ENCODE results near the gene JAKMIP1.

The JAKMIP1 gene

DNA sequence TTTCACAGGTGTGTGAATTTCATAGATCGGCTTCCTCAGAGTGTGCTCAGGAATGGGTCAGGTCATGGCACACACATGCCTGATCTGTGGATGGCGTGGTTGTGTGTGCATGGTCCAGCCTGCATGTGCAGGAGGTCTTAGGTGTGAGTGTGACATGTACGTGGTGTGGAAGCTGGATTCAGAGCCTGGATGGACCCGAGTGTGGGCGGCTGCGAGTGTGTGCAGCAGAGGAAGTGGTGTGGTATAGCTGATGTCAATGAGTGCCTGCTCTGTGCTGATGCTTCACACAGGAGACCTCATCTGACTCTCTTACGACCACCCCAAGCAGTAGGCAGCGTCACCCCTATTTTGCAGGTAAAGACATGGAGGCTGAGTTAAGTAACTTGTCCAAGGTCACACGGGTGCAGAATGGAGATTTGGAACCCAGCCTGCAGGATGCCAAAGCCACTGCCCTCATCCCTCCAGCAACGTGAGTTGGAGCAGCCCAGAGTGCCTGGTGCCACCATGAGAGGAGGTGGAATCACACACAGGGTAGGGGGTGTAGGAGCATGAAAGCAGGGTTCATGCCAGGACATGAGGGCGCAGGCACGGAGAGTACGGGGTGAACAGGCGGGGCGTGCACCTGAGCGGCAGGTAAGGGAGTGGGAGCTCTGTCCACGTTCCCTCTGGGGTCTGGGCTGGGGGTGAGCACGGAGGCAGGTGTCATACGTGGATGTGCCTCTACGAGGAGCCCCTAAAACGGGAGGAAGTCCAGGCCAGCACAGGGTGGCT is 157.9 kb downstream of the JAKMIP1 start:
- peaks cover 9% of the 10 kb centered on the region for H3K27me3 Mint-ChIP-seq
- no peak overlapping the region for H3K27ac Mint-ChIP-seq
- H3K36me3 Mint-ChIP-seq, result no peaks in the 10 kb centered on the region
- no peak overlapping the region for H3K4me3 Mint-ChIP-seq
- DNase-seq (ENCODE audit: low spot score in 2 of 2) (no peak), ATAC-seq (ENCODE audit: low read depth) (no peak)
- H3K4me1 Mint-ChIP-seq, result no peaks in the 10 kb centered on the region
- no peaks in the 10 kb centered on the region for H3K9me3 Mint-ChIP-seq

DNA sequence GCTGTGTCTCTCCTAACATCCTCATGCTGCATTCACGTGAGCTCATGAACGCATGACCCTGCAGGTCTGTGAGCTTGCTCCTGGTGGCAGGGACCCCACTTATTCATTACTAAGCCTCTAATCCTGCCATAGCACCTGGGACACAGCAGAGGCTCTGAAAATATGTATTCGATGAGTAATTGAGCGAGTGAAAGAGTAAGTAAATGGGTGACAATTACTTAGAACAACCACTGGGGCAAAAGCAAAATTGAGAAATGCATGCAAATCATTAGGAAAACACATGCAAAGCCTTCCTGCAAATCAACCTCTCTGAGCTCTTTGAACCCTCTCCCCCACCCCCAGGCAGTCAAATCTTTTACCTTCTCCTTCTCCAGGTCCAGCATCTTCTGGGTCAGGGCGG is 158.5 kb downstream of the JAKMIP1 start:
- Mint-ChIP-seq H3K36me3 (no peaks in the 10 kb centered on the region), H3K27me3 (peaks cover 9% of the 10 kb centered on the region), H3K4me1 (no peaks in the 10 kb centered on the region), H3K4me3 (no peak overlapping the region), H3K9me3 (no peaks in the 10 kb centered on the region), H3K27ac (no peak overlapping the region)
- ATAC-seq (ENCODE audit: low read depth) (no peak), DNase-seq (ENCODE audit: low spot score in 2 of 2) (no peak)

DNA sequence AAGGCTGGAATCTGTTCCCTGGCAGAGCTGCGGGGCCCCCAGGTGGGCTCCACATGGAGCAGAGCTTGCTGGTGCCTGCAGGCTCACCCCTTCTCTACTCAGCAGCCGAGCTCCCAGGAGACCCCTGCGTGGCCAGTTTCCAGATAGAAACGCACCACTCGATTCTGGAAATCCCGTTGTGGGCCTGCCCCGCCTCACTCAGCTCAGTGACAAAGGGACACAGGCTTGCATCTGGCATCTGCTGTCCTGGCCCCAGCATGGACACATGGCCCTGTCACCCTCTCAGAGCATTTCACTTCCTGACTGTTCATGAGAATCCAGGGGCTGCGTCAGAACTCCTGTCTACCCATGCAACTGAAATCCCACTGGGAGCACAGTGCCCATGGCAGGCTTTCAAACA is 161.6 kb downstream of the JAKMIP1 start:
- H3K4me1 Mint-ChIP-seq, result no peaks in the 10 kb centered on the region
- H3K27me3 Mint-ChIP-seq, result peaks cover 3% of the 10 kb centered on the region
- DNase-seq (ENCODE audit: low spot score in 2 of 2), result no peak
- no peak overlapping the region for H3K27ac Mint-ChIP-seq
- H3K36me3 Mint-ChIP-seq, result no peaks in the 10 kb centered on the region
- ATAC-seq (ENCODE audit: low read depth), result no peak
- H3K9me3 Mint-ChIP-seq, result peaks cover 2% of the 10 kb centered on the region
- H3K4me3 Mint-ChIP-seq, result no peak overlapping the region

DNA sequence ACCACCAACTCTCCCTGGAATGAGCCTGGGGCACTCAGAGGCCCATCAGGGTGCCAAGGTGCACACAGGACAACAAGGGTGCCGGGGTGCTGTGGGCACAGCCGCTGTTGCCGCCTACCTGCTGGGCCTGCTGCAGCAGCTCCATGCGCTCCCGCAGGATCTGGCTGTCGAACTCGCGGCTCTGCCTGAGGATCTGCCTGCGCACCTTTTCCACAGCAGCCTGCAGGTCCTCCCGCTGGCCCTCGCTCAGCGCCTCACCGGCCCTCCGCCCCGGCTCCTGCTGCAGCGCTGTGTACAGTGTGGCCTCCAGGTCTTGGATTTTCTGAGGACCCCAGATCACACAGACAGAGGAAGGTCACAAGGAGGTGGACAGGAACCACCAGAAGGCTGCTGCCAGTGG is 164.6 kb downstream of the JAKMIP1 start:
- ATAC-seq (ENCODE audit: low read depth) (no peak), DNase-seq (ENCODE audit: low spot score in 2 of 2) (no peak)
- H3K9me3 Mint-ChIP-seq, result peaks cover 2% of the 10 kb centered on the region
- H3K27ac Mint-ChIP-seq, result no peak overlapping the region
- H3K4me3 Mint-ChIP-seq, result no peak overlapping the region
- H3K27me3 Mint-ChIP-seq, result no peaks in the 10 kb centered on the region
- no peaks in the 10 kb centered on the region for H3K36me3 Mint-ChIP-seq
- no peaks in the 10 kb centered on the region for H3K4me1 Mint-ChIP-seq

DNA sequence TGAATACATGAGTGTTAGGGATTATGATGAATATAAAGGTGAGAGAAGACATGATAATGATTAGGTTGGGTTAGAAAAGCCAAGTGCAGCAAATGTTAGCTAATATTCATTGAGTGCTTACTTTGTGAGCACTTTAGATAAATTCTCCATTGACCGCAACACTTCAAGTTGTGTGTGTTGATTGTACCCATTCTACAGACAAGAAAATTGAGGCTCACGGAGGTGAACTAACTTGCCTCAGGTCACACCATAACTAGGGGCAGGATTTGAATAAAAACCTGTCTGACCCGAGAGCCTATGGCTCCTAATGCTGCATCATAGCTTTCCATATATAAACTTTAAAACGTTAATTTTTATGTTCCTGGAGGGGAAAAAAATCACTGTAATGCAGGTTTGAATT is 167.0 kb downstream of the JAKMIP1 start:
- Mint-ChIP-seq H3K4me1 (no peaks in the 10 kb centered on the region), H3K27ac (no peak overlapping the region), H3K9me3 (peaks cover 2% of the 10 kb centered on the region), H3K36me3 (no peaks in the 10 kb centered on the region), H3K4me3 (no peak overlapping the region), H3K27me3 (no peaks in the 10 kb centered on the region)
- ATAC-seq (ENCODE audit: low read depth), result no peak
- DNase-seq (ENCODE audit: low spot score in 2 of 2), result no peak

DNA sequence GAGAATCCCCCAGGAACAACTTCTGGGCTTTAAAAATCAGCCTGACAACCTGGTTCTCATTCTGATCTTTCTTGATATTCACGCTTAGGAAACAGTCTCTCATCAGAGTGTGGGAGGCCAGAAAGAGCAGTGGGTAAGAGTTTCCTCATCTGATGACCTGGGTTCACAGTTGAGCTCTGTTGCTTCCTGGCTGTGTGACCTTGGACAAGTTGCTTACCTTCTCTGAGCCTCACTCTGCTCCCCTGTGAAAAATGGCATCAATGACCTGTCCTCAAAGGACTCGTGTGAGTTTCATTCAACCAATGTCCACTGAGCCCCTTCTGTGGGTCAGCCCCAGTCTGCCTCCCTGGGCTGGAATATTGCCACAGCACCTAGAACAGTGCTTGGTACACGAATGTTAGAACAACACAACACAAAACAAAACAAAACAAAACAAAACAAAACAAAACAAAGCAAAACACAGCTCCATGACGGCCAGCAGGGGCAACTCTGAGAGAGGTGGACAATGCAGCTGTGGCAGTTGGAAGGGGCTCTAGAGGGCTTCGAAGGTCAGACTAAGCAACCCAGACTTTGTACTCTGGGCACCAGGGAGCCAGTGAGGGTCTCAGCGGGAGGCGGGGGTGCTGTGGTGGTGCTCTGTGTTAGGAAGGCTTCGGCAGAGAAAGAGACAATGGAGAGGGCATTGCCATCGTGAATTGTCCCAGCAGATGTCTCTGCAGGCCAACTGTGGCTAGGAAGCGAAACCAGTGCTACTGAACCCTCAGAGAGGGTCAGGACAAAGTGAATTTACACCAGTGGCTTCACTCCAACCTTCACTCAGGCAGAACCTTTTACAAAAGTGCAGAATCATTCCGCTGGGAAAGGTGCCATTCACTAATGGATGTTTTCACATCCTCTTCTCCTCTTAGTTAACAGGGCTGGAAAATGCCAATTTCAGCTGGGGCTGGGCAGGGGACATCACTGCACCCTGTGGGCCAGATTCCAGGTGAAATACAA is 167.8 kb downstream of the JAKMIP1 start:
- H3K27me3 Mint-ChIP-seq, result no peaks in the 10 kb centered on the region
- H3K36me3 Mint-ChIP-seq, result no peaks in the 10 kb centered on the region
- ATAC-seq (ENCODE audit: low read depth), result no peak
- no peak overlapping the region for H3K27ac Mint-ChIP-seq
- H3K4me1 Mint-ChIP-seq, result no peaks in the 10 kb centered on the region
- no peak for DNase-seq (ENCODE audit: low spot score in 2 of 2)
- H3K4me3 Mint-ChIP-seq, result no peak overlapping the region
- peaks cover 2% of the 10 kb centered on the region for H3K9me3 Mint-ChIP-seq

DNA sequence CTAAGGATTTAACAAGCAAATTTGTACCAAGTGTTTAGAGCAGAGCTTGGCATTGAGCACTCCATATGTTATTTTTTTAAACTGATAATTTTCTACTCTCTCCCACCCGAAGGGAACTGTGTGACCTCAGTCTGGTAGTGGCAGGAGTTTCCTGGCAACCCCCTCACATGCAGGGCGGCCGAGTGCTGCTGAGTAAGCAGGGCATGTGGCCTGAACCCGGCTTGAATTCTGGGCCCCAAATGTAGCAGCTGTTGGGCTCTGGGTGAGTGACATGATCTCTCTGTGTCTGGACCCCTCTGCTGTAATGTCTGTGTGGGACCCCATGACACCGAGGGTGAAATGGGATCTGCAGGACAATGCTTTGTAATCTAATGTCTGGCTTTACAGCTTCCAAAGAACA is 168.5 kb downstream of the JAKMIP1 start:
- ATAC-seq (ENCODE audit: low read depth) (no peak), DNase-seq (ENCODE audit: low spot score in 2 of 2) (no peak)
- Mint-ChIP-seq H3K27me3 (no peaks in the 10 kb centered on the region), H3K9me3 (peaks cover 2% of the 10 kb centered on the region), H3K36me3 (no peaks in the 10 kb centered on the region), H3K27ac (no peak overlapping the region), H3K4me3 (no peak overlapping the region), H3K4me1 (no peaks in the 10 kb centered on the region)

DNA sequence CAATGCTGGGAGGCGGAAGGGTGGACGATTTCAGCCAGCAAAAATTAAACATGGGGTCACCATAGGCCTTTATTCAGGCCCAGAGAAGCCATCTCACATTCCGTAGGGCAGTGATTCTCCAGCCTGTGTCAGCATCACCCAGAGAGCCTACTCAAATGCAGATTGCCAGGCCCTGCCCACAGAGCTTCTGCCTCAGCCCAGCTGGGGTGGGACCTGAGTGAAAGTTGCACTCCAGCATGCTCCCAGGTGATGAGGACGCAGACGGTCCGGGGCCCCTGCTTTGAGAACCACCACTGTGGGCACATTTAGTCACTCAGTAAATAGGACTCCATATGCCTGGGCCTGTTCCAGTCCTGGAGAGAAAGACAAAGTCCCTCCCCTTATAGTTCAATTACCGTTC is 169.7 kb downstream of the JAKMIP1 start:
- H3K9me3 Mint-ChIP-seq, result peaks cover 2% of the 10 kb centered on the region
- no peak overlapping the region for H3K4me3 Mint-ChIP-seq
- ATAC-seq (ENCODE audit: low read depth), result no peak
- no peaks in the 10 kb centered on the region for H3K4me1 Mint-ChIP-seq
- no peak for DNase-seq (ENCODE audit: low spot score in 2 of 2)
- H3K27me3 Mint-ChIP-seq, result no peaks in the 10 kb centered on the region
- H3K36me3 Mint-ChIP-seq, result no peaks in the 10 kb centered on the region
- no peak overlapping the region for H3K27ac Mint-ChIP-seq

DNA sequence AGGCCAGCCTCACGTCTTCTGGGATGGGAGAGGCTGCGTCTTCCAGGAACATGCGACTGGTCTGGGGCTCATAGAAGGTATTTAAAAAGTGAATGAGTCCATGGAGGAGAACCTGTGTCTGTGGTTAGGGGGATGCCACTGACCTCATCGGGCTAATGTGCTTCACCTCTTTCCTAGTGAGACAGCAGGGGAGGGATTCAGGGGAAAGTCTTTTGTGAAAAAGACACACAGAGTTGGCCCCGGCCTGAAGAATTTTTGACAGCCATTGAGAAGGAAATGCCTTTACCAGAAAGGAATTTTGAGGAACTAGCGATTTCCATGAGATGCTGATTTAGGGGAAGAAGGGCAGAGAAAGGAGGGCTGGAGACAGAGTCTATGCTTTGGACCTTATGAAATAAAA is 171.1 kb downstream of the JAKMIP1 start:
- Mint-ChIP-seq H3K4me1 (no peaks in the 10 kb centered on the region), H3K4me3 (no peak overlapping the region), H3K9me3 (no peaks in the 10 kb centered on the region), H3K27me3 (no peaks in the 10 kb centered on the region), H3K36me3 (no peaks in the 10 kb centered on the region), H3K27ac (no peak overlapping the region)
- DNase-seq (ENCODE audit: low spot score in 2 of 2) (no peak), ATAC-seq (ENCODE audit: low read depth) (no peak)

DNA sequence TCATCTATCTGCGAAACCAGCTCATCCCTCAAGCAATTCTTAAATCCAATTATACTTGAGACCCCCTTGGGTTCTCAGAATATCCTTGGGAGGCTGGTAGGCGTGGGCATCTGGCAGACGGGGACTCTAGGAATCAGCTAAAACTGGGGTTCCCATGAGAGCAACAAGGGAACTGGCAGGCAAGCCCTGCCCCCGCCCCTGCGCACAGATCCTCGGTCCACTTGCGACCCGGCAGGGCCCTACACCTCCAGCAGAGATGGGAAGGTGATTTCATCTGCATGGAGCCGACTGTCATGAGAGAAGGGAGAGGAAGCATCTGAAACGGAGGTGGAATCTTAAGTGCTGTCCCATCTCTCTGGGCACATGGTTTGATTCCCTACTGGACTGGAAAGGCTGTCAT is 172.2 kb downstream of the JAKMIP1 start:
- no peak for ATAC-seq (ENCODE audit: low read depth)
- no peaks in the 10 kb centered on the region for H3K9me3 Mint-ChIP-seq
- H3K27me3 Mint-ChIP-seq, result peaks cover 2% of the 10 kb centered on the region

DNA sequence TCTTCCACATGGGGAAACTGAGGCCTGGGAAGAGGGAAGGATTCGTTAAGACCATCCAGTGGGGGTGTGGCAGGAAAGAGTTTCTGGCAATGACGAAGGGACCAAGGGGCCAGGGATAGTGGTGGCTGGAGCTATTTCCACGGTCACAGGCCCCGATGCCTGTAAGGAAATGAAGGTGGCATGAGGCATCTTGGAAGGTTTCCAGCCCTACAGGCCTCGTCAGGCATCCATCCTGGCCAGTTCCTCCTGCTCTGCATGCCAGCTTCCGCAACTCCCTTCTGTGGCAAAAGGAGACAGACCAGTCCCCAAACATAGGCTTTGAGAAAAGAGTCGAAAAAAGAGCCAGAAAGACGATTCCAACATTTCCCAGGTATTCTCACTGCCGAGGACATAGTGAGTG is 173.0 kb downstream of the JAKMIP1 start:
- Mint-ChIP-seq H3K27ac (no peak overlapping the region), H3K27me3 (peaks cover 2% of the 10 kb centered on the region), H3K4me3 (no peak overlapping the region), H3K9me3 (no peaks in the 10 kb centered on the region), H3K36me3 (no peaks in the 10 kb centered on the region), H3K4me1 (no peaks in the 10 kb centered on the region)
- ATAC-seq (ENCODE audit: low read depth), result no peak
- no peak for DNase-seq (ENCODE audit: low spot score in 2 of 2)

More for the DNA sequence above, 172.2 kb downstream of the JAKMIP1 start:
- no peak overlapping the region for H3K27ac Mint-ChIP-seq
- no peaks in the 10 kb centered on the region for H3K36me3 Mint-ChIP-seq
- DNase-seq (ENCODE audit: low spot score in 2 of 2), result no peak
- no peaks in the 10 kb centered on the region for H3K4me1 Mint-ChIP-seq
- no peak overlapping the region for H3K4me3 Mint-ChIP-seq

DNA sequence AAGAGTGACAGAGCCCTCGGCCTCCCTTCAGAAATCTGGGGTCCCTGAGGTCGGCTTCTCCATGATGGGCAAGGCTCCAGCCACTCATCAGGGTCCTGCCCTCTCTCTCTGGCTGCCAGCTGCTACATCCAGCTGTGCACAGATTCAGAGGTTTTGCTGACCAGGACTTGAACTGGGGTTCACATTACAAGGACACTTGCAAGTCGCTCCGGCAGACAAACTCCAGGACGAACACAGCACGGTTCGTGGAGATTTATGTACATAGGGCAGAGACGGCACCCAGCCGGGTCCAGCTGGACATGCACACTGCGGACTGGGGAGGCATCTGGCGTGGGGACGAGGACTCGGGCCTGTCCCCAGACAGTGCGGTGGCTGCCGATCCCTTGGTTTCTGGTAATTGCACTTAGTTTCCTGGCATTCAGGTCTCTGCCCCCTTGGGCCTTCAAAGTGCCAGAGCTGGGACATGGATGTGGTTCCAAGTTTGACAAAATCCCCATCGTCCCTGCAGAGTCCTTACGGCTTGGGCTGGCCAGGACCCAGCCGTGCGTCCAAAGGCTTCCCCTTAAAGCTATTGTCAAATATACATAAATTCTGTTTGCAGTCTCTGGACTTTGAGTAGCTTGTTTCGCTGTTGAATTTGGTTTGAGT is 175.9 kb downstream of the JAKMIP1 start:
- H3K36me3 Mint-ChIP-seq, result no peaks in the 10 kb centered on the region
- DNase-seq (ENCODE audit: low spot score in 2 of 2), result no peak
- H3K9me3 Mint-ChIP-seq, result no peaks in the 10 kb centered on the region
- H3K27me3 Mint-ChIP-seq, result peaks cover 5% of the 10 kb centered on the region
- no peak for ATAC-seq (ENCODE audit: low read depth)
- no peaks in the 10 kb centered on the region for H3K4me1 Mint-ChIP-seq
- H3K27ac Mint-ChIP-seq, result no peak overlapping the region
- no peak overlapping the region for H3K4me3 Mint-ChIP-seq

DNA sequence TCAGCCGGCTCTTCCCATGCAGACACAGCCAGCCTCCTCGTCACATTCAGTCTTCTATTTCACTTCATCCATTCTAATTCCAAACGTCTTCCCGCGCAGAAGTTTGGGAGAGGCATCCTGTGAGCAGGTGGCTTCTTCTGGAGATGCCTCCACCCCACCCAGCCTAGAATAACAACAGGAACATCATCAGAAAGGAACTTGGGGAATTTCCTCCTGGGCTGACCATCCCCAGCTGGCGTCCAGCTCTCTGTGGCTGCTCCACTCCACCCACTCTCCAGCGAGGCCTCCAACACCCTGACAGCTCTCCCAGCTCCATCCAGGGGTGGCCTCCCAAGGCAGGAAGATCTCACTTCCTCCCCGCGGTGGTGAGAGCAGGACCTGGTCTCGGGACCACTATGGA is 176.6 kb downstream of the JAKMIP1 start:
- Mint-ChIP-seq H3K27ac (no peak overlapping the region), H3K36me3 (no peaks in the 10 kb centered on the region), H3K27me3 (peaks cover 5% of the 10 kb centered on the region), H3K4me1 (no peaks in the 10 kb centered on the region), H3K4me3 (no peak overlapping the region), H3K9me3 (no peaks in the 10 kb centered on the region)
- DNase-seq (ENCODE audit: low spot score in 2 of 2), result no peak
- ATAC-seq (ENCODE audit: low read depth), result no peak

DNA sequence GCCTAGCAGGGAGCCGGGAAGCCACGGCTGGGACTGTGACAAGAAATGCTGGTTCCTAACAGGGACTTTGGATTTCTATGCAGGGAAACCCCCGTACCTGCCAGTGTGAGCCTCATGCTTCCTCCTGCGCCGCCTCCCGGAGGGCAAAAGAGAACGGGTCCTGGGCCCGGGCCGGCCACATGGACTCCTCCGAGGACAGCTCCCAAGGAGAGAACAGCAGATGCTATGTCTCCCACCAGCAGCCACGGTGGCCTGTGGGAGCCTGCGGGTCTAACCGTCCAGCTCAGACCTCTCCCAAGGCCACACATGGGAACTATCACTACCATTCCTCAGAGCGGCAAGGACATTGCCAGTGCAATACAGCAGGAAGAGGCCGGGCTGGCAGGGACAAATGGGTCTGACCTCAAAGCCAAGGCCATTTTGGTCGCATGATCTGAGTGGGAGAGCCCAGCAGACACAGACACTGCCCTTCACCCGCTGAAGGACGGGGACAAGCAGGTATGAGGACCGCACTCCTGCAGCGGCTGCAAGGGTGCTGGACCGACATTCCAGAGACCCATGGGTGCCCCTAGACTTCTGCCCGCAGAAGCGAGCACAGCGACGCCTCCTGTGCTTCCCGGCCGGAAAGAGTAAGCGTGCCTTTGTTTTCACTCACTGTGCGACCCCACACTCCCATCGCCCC is 177.6 kb downstream of the JAKMIP1 start:
- no peaks in the 10 kb centered on the region for H3K36me3 Mint-ChIP-seq
- no peak overlapping the region for H3K27ac Mint-ChIP-seq
- no peaks in the 10 kb centered on the region for H3K9me3 Mint-ChIP-seq
- DNase-seq (ENCODE audit: low spot score in 2 of 2) (no peak), ATAC-seq (ENCODE audit: low read depth) (no peak)
- H3K27me3 Mint-ChIP-seq, result peaks cover 5% of the 10 kb centered on the region
- no peak overlapping the region for H3K4me3 Mint-ChIP-seq
- H3K4me1 Mint-ChIP-seq, result no peaks in the 10 kb centered on the region

Data from memory B cell (primary cell).